HG03378 (cell line): ENCODE results near the gene KRT9.

Experiments used
- ATAC-seq: cut with Tn5 transposase; IDR thresholded peaks from one replicate; pipeline ENCODE4 v1.9.1; 2021; ENCODE audit warnings: mild to moderate bottlenecking, moderate library complexity; ENCODE audit not compliant: unreplicated experiment

Gene KRT9

DNA sequence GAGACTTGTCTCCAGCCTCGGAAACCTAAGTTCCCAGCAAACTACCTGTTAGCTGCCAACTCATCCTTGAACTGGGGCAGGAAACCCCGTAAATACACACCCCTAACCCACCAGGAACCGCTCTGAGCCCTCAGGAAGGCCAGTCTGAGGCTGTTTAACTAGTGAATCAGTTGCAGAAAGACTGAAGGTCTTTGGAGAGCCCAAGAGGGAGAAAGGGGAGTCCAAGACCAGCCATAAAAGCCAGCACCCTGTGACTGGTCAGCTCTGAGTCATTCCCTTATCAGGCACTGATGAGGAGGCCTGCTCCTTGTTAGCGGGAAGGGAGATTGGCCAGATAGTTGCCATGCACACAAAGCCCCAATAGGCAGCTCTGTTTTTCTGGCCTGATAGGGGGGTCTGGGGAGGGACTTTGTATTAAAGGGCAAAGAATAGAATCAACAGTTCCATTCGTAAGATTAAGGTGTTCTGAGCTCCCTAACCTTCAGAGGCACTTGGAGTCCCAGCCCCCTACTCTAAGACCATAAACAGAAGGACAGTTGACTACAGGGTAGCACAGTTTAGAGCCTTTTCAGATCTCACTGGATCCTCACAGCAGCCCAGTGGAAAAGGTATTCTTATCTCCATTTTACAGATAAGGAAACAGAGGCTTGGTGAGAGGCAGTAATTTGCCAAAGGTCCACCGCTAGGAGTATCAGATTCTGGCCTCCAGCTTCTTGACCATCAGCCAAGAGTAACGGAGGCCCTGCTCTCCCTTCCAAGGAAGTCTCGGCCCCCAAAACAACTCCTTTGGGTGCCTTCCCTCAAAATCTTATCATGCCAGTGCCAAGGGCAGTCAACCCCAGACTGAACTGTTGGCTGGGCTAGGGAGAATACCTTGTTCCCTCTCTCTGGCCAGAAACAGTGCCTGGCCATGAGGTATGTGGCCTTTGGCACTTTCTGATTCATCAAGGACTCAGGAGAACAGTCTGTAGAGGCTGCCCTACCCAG lies 41.5 kb downstream of the KRT9 start:
- no peak for ATAC-seq

GRCh38 chr17:41529491-41529915 lies 42.4 kb downstream of the KRT9 start:
- no peak for ATAC-seq

GRCh38 chr17:41528959-41529353 lies 42.9 kb downstream of the KRT9 start:
- ATAC-seq: no peak

GRCh38 chr17:41527063-41528023 lies 44.5 kb downstream of the KRT9 start:
- no peak for ATAC-seq

GRCh38 chr17:41524261-41524660 lies 47.6 kb downstream of the KRT9 start:
- no peak for ATAC-seq

- ATAC-seq: no peak
These were observed 48.1 kb downstream of the KRT9 start for GRCh38 chr17:41523787-41524186.

GRCh38 chr17:41523225-41523593 lies 48.6 kb downstream of the KRT9 start:
- no peak for ATAC-seq

DNA sequence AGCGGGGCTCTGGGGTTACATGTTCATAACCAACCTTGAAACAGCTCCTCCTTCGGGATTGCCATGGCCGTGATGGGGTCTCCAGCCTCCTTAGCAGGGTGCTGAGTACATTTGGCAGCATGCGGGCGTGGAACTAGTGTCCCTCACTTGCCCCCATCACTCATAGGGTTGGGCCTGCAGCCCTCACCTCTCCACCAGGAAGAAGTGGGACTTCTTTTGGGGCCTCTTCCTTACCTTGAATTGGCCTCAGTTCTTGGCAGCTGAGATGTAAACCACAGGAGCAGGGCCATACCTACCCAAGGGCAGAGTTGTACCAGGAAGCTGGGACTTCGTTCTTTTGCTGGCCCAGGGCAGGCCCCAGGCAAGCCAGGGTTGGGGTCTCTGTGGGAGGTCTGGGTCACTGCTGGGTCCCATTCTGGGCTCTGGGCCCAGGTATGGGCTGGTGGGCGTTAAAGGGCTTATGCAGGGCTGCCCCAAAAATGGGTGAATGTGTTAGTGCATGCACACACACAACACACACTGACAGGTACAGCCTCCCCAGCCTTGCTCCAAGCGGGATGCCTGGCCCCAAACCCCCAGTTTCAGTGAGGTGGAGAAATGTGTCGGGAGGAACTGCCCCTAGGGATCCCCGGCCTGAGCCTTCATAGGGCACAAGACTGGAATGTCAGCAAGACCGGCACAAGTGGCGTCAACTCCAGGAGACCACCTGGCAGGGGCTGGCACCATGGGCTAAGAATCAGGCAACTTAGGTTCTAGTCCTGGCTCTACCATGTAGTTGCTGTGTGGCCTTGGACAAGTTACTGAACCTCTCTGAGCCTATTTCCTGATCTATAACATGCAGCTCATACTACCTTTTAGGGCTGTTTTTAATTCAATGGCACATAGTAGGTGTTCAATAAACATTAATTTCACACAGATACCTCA lies 49.3 kb downstream of the KRT9 start:
- no peak for ATAC-seq

- no peak for ATAC-seq
These were observed 50.1 kb downstream of the KRT9 start for GRCh38 chr17:41521574-41522261.

- no peak for ATAC-seq
These were observed 50.9 kb downstream of the KRT9 start for GRCh38 chr17:41520821-41521521.

DNA sequence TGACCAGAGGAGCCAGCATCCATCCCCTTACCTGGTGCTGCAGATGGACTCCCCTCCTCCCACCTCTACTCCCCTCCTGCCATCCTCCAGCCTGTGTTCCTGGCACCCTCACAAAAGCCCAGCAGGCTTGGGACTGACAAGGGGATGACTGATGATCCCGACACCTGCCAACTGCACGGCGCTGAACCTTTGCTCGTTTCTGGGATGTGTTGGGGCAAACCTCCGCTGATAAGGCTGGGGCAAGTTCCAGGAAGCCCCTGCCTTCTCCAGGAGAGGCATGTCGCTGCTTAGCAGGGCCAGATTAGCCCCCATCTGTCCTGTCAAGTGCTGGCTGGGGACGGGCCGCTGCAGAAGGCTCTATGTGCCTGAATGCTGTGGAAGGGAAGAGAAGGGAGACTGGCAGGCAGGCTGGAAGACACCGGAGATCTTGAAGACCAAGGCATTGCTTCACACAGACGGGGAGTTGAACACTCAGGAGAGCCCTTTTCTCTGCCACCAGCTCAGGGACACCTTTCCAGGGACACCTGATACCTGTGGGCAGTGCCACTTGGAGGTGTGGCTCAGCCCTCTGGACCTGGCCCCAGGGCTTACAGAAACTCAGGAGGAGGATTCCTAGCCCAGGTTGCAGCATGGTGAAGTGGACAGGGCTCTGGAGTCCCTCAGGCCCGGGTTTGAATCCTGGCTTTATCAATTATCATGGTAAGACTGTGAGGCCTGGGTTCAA lies 52.2 kb downstream of the KRT9 start:
- ATAC-seq: no peak

DNA sequence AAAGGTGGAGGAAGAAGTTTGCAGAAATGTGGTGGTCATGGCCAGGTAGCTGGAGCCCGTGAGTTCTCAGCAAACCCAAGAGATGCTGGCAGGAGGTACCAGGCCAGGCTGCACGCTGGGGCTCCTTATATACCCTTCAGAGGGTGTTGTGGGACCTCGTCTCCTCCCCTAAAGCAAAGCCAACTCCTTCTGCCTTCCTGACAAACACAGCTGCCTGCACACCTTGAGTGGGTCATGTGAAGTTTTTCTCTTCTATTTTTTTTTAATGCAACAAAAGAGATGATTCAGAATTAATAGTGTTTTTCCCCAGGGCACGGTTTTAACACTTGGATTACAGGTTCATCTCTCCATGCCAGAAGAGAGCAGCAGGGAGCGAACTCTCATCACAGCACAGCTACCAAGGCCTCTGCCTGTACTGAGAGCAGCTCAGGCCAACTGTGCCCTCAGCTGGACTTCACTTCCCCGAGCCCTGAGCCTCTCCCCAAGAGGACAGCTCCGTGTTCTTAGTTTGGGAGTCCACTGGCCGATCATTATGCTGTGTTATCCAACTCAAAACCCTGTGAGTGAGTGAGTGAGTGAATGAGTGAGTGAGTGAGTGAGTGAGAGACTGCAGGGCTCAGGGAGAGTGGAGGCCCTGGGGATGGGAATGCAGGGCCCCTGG lies 52.9 kb downstream of the KRT9 start, which contains the start of gene KRT15:
KRT15 (minus strand) TSS at position 102 of the 661 bp plus-strand sequence; CDS start at position 39, 63 bp downstream.
- ATAC-seq: no peak

DNA sequence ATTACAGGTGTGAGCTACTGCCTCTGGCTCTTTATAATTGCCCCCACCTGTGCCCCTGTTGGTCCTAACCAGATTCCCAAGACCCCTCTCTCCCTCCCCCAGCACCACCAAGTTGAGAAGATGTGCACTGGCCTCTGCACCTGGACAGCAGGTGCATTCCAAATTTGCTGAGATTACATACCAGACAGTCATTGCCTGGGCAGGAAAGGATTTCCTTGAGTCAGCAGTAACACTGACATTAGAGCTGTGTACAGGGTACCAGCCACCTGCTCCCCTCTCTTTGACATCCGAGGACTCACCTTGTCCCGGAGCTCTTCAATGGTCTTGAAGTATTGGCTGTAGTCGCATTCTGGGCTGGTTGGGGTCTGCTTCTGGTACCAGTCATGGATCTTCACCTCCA lies 53.8 kb downstream of the KRT9 start:
- no peak for ATAC-seq

- no peak for ATAC-seq
These were observed 55.0 kb downstream of the KRT9 start for GRCh38 chr17:41516830-41517283.

DNA sequence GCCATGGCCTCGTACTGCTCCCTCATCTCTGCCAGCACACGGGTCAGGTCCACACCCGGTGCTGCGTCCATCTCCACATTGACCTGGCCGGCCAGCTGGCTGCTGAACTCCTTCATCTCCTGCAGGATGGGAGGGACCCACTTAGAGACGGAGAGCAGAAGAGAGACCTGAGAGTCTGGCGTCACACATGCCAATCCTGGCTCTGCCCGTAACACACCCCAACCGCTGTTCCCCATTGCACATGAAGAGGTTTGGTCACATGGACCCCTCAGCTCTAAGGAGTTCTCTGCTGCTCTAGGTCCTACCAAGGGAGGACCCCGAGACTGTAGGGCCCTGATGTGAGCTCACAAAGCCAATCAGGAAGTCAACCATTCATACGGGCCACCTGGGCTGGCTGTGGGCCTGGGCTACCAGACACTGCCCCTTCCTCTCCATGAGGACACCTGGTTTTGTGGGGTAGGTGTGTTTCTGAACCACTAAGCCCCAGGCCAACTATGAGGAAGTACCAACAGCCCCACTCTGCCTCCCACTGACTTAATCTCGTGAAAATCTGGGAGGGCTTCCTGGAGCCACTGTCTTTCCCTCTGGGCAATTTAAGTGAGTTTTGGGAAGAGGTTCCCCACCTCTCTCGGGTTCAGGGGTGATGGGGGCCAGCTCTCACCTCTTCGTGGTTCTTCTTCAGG lies 55.6 kb downstream of the KRT9 start:
- no peak for ATAC-seq
